Pancreas (tissue), 10 donors: ENCODE results near the gene RPAP3. TPM values are rescaled to one million over a fixed set of nuclear protein-coding genes. Genes with fewer than 3 reads are reported as not detected.
A peak's percentile ranks its signal among the peaks of the same experiment; 100 is the strongest.

Source experiments
- ATAC-seq, 4 donors: fragments of 200-7000 bp; cut with Tn5 transposase; one replicate each; pipeline versions ENCODE4 v1.8.0 to v1.9.1; 2020; ENCODE audit warnings: mild to moderate bottlenecking in 4 of 4, moderate library complexity in 4 of 4
- DNase-seq, 6 donors: peaks; one replicate each; pipeline ENCODE4 v3.0.0-alpha.2; 2020
- FAIRE-seq: peaks from 2 replicates; lab custom pipeline; 2012; peaks lifted over from hg19 to GRCh38; lab: Jason Lieb, UNC
- H3K27ac ChIP-seq, 4 donors: fragments of 200-600 bp; sonication (generic); 1 replicate in 3 of 4; 2 replicates in 1 of 4; pipeline versions ENCODE4 v1.5.0 to v1.8.0; 2020
- H3K27me3 ChIP-seq, 4 donors: fragments of 200-600 bp; one replicate each; pipeline ENCODE4 v1.8.0; 2021
- H3K36me3 ChIP-seq, 3 donors: fragments of 200-600 bp; sonication (generic) in 1 of 3; one replicate each; pipeline versions ENCODE4 v1.5.0 to v1.8.0; 2020 to 2021
- H3K4me1 ChIP-seq, 3 donors: fragments of 200-600 bp; one replicate each; pipeline ENCODE4 v1.8.0; 2021
- H3K4me3 ChIP-seq, 4 donors: fragments of 200-600 bp; sonication (generic) in 2 of 4; one replicate each; pipeline versions ENCODE4 v1.5.0 to v1.8.0; 2020 to 2021
- H3K9me3 ChIP-seq, 4 donors: fragments of 200-600 bp; one replicate each; pipeline ENCODE4 v1.8.0; 2021
- CTCF ChIP-seq, 4 donors: fragments of 200-600 bp; sonication (generic) in 3 of 4; IDR thresholded peaks; one replicate each; pipeline versions ENCODE4 v1.5.0 to v1.8.0; 2021; ENCODE audit warnings: antibody characterized with exemption in 4 of 4
- WGBS, 2 donors: extraction: QIAGEN DNeasy Blood & Tissue Kit; methylation state at CpG; one replicate each; pipeline ENCODE4 v1.1.7; 2013; 5-methylcytosine and 5-hydroxymethylcytosine counted together
- intact Hi-C, 3 donors: fragments of 100-400 bp; cut with DNase I; formaldehyde crosslinking; loops; one replicate each; pipeline versions ENCODE4 v1.11.1 to v1.14.2; 2022
- polyA plus RNA-seq, 2 donors: library from polyadenylated mRNA; stranded (reverse); fragments of 200-250 nt; gene quantifications; one replicate each; pipeline ENCODE4 v1.2.3, GENCODE V29; 2013
- total RNA-seq, 6 donors: library from RNA; stranded (reverse); fragmentation: NEBNext Ultra II Directional in 4 of 6; extraction: Animal tissue kit (Norgen Biotek cat#: 25700) in 4 of 6; gene quantifications; one replicate each; pipeline versions ENCODE4 v1.2.1 to v1.2.4, GENCODE V29; 2021 to 2023
- donor health status: healthy with polysubstance abuse.
- donor health status: DM: no; HTN: no; CAD: no; lungs with moderate emphysema.
- donor health status: DM: no; HTN: no; CAD: no.
- donor health status: control.
- donor health status: control.
- donor health status: Bipolar disorder and iron deficiency.
- donor health status: DM: yes; HTN: yes; CAD: no.
- donor health status: DM: no; HTN: no; CAD: no.
- donor health status: DM: no; HTN: no; CAD: no.
- donor health status: DM: yes; HTN: yes; CAD: no.

Gene RPAP3
- total and polyA plus RNA-seq, 8 donors, result 3.3 to 12.1 (median 8.9) TPM

DNA sequence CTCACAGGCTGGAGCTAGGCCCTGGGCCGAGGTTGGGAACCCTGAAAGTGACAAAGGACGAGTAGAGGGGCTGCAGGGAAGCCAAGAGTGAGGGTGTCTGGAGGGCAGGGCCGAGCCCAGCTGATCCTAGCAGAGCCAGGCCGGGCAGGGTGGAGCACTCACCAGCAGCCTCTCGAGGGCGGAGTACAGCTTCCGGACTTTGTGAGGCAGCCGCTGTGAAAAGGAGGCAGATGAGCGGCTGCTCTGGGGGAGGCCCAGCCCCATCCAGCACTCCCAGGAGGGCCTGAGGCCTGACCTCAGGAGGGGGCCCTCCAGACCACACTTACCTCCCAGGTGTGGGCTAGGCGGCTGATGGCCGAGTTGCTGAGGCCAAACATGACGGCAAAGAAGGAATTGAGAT, 34.1 kb upstream of the RPAP3 start:
- no peak for TF ChIP-seq CTCF (IDR thresholded peaks at IDR 0.05)
- H3K9me3 ChIP-seq, result no peaks in the 10 kb centered on the region
- no peaks in the 10 kb centered on the region for H3K27me3 ChIP-seq
- DNase-seq (peak in 1 of 6 donors; percentile 19), FAIRE-seq (no peak), ATAC-seq (no peak)
- no peak overlapping the region for H3K27ac ChIP-seq
- 75 to 86% methylated on average over 12 of the region's 12 CpGs for WGBS, 2 donors
- no peak overlapping the region for H3K4me3 ChIP-seq
- no peaks in the 10 kb centered on the region for H3K36me3 ChIP-seq
- intact Hi-C loops, result loop anchor here in 2 of 3 donors (5.0 kb wide), 1 partner anchor 37 kb away; no protein-coding TSS in a partner anchor
- H3K4me1 ChIP-seq, result peaks cover 12 to 21% (median 18%) of the 10 kb centered on the region in 3 donors

DNA sequence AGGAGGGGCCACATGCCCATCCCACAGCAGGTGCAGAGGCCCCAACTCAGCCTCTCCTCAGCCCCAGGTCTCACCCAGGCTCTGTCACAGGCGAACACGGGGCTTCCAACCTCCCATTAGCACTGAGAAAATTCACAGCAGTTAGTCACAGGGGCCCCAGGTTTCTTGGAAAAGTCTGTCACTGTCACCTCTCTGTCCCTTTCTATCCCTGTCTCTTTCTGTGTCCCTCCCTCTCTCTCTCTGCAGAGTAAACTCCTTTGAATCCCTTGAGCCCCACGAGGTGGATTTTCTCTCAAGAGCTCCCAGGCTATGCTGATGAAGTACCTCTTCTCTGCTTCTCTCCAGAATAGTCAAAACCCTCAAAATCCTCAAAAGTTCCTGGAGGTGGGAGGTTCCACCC, 33.5 kb upstream of the RPAP3 start:
- Histone ChIP-seq H3K27ac (no peak overlapping the region), H3K36me3 (no peaks in the 10 kb centered on the region), H3K4me3 (no peak overlapping the region), H3K27me3 (no peaks in the 10 kb centered on the region), H3K4me1 (peaks cover 12 to 21% (median 18%) of the 10 kb centered on the region in 3 donors), H3K9me3 (no peaks in the 10 kb centered on the region)
- intact Hi-C loops, result no loop called here
- peak in 1 of 6 donors; percentile 7 for DNase-seq
- 81 to 83% methylated on average over 3 of the region's 3 CpGs for WGBS, 2 donors
- TF ChIP-seq CTCF (IDR thresholded peaks at IDR 0.05), result no peak
- no peak for ATAC-seq
- FAIRE-seq, result no peak

DNA sequence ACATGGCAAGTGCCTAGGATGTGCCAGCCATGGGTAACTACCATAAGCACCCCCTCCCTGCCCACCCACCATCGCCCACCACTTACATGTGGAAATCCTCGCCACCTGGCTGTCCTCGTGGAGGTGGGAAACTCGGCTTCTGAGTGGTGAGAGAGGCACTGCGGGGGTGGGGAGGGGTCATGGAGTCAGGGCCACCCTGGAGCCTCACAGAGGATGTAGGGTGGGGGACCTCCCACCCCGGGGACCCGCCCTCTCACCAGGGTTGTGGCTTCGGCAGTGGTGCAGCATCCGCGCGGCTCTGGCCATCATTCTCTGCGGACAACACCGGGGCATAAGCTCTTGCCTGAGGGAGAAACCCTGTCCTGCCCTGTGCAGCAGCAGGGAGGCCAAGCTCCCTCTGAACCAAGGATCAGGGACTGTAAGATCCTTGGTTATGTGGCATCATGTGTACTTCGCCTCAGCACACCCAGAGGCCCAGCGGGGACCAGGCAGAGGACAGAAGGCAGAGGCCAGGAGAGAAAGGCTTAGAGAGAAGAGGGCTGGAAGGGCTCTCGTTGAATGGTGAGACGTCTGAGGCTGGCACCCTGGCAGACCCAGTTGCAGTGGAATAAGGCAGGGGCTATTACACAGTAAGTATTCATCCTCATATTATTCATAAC, 32.2 kb upstream of the RPAP3 start:
- no peak for TF ChIP-seq CTCF (IDR thresholded peaks at IDR 0.05)
- DNase-seq, result peak in 2 of 6 donors; percentile 51 to 68

DNA sequence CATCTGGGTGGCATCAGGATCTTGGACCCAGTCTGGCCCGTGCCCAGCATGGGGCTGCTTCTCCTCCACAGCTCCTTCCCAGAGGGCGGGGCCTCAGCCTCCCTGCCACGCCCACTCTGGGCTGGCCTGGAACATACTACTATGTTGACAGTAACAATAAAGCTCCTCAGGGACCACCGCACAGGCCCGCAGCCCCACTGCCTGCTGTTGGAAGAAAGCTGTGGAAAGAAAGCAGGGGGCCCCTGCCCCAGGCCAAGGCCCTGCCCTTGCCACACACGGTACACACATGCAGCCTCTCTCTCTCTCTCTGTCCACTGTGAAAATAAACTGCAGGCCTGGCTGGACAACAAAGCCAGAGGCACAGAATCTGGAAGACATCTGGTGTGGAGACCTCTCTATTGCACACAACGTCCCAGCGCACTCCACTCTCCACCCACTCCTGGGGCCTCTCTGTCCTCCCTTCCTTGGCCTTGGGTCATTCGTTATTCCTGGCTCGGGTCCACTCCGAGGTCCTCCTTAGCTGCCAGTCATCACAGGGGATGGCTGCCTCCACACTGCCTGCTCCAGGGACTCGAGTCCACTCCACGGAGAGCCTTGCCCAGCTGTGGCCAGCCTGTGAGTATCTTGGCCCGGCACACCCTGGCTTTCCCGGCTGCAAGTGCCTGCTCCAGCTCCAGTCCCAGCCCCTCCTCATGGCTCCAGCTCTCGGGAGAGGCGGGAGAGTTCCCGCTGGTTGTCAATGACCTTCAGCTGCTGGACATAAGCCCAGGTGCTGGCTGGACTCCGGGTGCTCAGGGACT, 31.2 kb upstream of the RPAP3 start:
- no peaks in the 10 kb centered on the region for H3K9me3 ChIP-seq
- no peak for TF ChIP-seq CTCF (IDR thresholded peaks at IDR 0.05)
- peaks cover 12 to 21% (median 18%) of the 10 kb centered on the region in 3 donors for H3K4me1 ChIP-seq
- H3K27ac ChIP-seq, result peak overlapping the region; percentile 29 to 52 (median 48)
- 14 to 15% methylated on average over 18 to 19 of the region's 19 CpGs for WGBS, 2 donors
- no peaks in the 10 kb centered on the region for H3K27me3 ChIP-seq
- peak; percentile 83 to 92 (median 90) for ATAC-seq
- no peak overlapping the region for H3K4me3 ChIP-seq
- no peak for FAIRE-seq
- peak; percentile 80 to 96 (median 92) for DNase-seq
- no peaks in the 10 kb centered on the region for H3K36me3 ChIP-seq
- intact Hi-C loops, result no loop called here

More for the DNA sequence above, 32.2 kb upstream of the RPAP3 start:
- H3K4me1 ChIP-seq, result peaks cover 12 to 21% (median 18%) of the 10 kb centered on the region in 3 donors
- intact Hi-C loops, result no loop called here
- no peaks in the 10 kb centered on the region for H3K36me3 ChIP-seq
- 80 to 82% methylated on average over 17 of the region's 17 CpGs for WGBS, 2 donors
- H3K27ac ChIP-seq, result peak overlapping the region in 1 of 4 donors; percentile 52
- ATAC-seq (no peak), FAIRE-seq (no peak)
- H3K4me3 ChIP-seq, result no peak overlapping the region
- H3K9me3 ChIP-seq, result no peaks in the 10 kb centered on the region
- H3K27me3 ChIP-seq, result no peaks in the 10 kb centered on the region
